ENCODE measurements around the gene SNX13.

SNX13 gene

GRCh38 chr7:17878627-17879026 lies 61.7 kb downstream of the SNX13 start:
- CTCF ChIA-PET = interaction anchor here (0.8 to 1.0 kb wide), 2 partner anchors 18 to 24 kb away, joined by 3 read pairs; no protein-coding TSS in a partner anchor
- DNase-seq (ENCODE audit: extremely low spot score) = no peak
- no peak for TF ChIP-seq CTCF (IDR thresholded peaks at IDR 0.05; ENCODE audit: control extremely low read depth, extremely low read depth, low read depth, missing control alignments)
- POLR2A ChIA-PET = no interaction called here

GRCh38 chr7:17871815-17872533 lies 68.3 kb downstream of the SNX13 start:
- ChIA-PET CTCF (no interaction called here), POLR2A (no interaction called here)
- no peak for DNase-seq (ENCODE audit: extremely low spot score)
- no peak for TF ChIP-seq CTCF (IDR thresholded peaks at IDR 0.05; ENCODE audit: control extremely low read depth, extremely low read depth, low read depth, missing control alignments)

GRCh38 chr7:17870406-17870805 lies 69.9 kb downstream of the SNX13 start:
- TF ChIP-seq CTCF (IDR thresholded peaks at IDR 0.05; ENCODE audit: control extremely low read depth, extremely low read depth, low read depth, missing control alignments) = no peak
- POLR2A ChIA-PET = no interaction called here
- CTCF ChIA-PET = no interaction called here
- no peak for DNase-seq (ENCODE audit: extremely low spot score)

GRCh38 chr7:17863809-17864143 lies 76.5 kb downstream of the SNX13 start:
- DNase-seq (ENCODE audit: extremely low spot score) = no peak
- TF ChIP-seq CTCF (IDR thresholded peaks at IDR 0.05; ENCODE audit: control extremely low read depth, extremely low read depth, low read depth, missing control alignments) = no peak
- ChIA-PET POLR2A (no interaction called here), CTCF (no interaction called here)

- no peak for TF ChIP-seq CTCF (IDR thresholded peaks at IDR 0.05; ENCODE audit: control extremely low read depth, extremely low read depth, low read depth, missing control alignments)
- ChIA-PET CTCF (no interaction called here), POLR2A (no interaction called here)
- no peak for DNase-seq (ENCODE audit: extremely low spot score)
Observed at GRCh38 chr7:17863095-17863808, 77.0 kb downstream of the SNX13 start.

- DNase-seq (ENCODE audit: extremely low spot score) = no peak
- ChIA-PET CTCF (no interaction called here), POLR2A (no interaction called here)
- no peak for TF ChIP-seq CTCF (IDR thresholded peaks at IDR 0.05; ENCODE audit: control extremely low read depth, extremely low read depth, low read depth, missing control alignments)
Observed at GRCh38 chr7:17856251-17856650, 84.0 kb downstream of the SNX13 start.
